GM12801 (cell line): Measurements from ENCODE around the gene SH2D5.

Experiments
- TF ChIP-seq, protein P1 (sequence below): IDR thresholded peaks from one replicate; pipeline ENCODE4 v1.5.1; 2011; ENCODE audit warnings: control low read depth; ENCODE audit not compliant: insufficient read length; ENCODE audit errors: extremely low read depth

The SH2D5 gene

DNA sequence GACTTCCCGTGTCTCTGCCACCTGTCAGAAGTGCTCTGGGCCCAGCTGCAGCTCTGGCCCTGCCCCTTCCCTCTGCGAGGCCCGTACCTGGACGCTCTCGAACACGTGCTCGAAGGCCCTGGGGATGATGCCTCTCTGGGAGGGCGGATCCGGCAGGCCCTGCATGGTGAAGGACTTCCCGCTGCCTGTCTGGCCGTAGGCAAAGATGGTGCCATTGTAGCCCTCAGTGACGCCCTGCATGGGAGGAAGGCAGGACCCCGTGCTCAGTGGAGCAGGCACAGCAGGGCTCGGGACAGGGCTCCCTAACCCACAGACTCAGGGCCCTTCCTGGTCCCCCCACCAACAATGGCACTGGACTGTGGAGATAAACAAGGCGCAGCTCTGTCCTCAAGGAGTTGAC is 17.1 kb downstream of the SH2D5 start:
- TF ChIP-seq, protein P1, sequence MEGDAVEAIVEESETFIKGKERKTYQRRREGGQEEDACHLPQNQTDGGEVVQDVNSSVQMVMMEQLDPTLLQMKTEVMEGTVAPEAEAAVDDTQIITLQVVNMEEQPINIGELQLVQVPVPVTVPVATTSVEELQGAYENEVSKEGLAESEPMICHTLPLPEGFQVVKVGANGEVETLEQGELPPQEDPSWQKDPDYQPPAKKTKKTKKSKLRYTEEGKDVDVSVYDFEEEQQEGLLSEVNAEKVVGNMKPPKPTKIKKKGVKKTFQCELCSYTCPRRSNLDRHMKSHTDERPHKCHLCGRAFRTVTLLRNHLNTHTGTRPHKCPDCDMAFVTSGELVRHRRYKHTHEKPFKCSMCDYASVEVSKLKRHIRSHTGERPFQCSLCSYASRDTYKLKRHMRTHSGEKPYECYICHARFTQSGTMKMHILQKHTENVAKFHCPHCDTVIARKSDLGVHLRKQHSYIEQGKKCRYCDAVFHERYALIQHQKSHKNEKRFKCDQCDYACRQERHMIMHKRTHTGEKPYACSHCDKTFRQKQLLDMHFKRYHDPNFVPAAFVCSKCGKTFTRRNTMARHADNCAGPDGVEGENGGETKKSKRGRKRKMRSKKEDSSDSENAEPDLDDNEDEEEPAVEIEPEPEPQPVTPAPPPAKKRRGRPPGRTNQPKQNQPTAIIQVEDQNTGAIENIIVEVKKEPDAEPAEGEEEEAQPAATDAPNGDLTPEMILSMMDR, result no peak

DNA sequence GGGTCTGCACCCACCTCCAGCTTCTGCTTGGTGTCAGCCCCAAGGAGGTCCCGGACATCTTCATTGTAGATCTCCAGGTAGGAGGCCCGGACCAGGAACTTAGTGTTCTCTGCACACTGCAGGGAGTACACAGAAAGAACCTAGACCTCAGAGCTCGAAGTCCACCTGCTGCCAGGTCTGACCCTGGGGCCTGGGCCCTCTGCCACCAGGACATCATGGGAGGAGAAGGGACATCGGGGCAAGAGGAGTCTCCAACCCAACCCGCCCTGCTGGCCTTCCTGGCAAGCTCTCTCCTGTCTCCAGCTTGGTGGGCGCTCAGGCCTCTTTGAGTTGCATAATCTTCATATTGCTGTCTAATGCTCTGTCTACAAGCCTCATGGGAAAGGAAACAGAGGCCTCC is 19.1 kb downstream of the SH2D5 start:
- TF ChIP-seq, protein P1, result no peak

DNA sequence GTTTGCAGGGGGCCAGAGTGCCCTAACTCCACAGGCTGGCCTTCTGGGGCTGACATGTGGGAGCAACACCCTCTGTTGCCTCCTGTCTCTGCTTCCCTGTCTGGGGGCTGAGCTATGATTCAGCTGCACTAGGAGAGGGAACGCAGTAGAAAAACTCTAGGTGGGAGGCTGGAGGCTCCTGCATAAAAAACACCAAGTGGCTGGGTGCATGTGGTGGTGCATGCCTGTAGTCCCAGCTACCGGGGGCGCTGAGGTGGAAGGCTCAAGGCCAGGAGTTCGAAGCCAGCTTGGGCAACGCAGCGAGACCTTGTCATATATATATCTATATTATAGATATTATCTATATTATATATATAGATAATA is 20.3 kb downstream of the SH2D5 start:
- TF ChIP-seq, protein P1, result no peak

DNA sequence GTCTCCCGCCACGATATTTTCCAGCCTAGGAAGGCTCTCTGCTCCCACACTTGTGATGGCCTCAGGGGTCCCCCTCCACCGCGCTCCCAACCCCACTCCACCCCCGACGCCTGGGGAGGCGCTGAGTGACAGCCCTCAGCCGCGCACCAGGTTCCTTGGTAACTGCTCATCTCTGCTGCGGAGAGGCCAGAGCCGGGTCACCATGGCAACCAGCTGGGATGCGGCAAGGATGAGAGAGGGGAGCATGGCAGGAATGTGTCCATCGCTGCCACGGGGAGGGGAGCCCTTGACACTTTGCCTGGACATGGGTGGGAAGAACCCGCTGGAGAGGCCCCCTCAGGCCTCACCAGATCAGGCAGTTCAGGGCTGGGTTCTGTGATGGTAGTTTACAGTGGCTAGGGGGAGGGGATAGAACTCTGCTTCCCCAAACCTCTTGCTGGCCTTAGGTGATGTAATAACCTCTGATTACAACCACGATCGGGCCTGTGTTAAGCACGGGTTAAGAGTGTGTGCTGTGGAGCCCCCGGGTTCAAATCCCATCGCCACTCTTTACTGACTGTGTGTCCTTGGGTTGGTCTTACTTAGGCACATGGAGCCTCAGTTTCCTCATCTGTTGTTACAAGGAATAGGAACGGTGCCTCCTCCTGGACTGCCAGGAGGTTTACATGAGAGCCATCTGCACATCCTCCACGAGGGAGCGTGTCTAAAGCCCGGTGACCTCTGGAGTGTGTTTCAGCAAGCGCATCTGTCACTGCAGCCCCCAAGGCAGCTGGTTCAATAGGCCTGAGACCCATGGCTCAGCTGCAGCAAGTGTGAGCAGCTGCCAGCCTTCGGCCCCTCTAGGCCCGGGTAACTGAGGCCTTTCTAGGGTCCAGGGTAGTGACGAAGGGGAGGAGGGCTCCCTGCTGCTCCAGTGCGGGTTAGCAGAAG is 21.0 kb downstream of the SH2D5 start:
- TF ChIP-seq, protein P1, result no peak

DNA sequence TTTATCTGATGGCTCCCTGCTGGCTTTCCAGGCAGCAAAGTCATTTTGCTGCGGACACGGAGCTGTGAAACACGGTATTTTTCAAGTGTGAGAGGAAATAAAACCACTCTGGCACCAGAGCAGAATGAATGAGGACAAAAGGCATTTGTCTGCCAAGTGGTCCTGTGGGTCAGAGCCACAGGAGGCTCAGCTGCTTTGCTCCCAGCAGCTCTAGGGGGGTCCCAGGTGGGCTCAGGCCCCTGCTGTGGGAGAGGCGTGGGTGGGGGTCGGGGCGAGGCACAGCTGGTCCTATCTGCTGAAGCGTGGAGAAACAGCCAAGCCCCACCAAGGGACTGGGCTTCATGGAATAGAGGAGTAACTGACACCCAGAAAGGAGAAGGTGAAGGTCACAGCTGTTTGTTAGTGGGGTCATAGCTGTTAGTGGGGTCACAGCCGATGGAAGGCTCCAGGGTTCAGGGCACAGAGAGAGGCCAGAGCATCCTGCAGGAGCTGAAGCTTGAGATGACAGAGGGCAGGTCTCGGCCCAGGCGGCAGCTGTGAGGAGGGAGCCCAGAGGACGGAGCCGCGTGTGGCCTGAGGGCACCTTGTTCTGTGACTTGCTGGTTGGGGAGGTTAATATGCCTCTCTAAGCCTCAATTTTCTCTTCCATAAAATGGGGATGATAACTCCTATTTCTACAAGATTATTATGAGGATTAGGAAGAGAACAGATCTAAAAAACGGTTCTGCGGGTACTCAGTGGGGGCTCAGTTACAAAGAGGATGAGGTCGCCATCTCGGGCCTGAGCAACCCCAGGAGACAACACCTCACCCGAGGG is 21.8 kb downstream of the SH2D5 start:
- TF ChIP-seq, protein P1, result no peak

DNA sequence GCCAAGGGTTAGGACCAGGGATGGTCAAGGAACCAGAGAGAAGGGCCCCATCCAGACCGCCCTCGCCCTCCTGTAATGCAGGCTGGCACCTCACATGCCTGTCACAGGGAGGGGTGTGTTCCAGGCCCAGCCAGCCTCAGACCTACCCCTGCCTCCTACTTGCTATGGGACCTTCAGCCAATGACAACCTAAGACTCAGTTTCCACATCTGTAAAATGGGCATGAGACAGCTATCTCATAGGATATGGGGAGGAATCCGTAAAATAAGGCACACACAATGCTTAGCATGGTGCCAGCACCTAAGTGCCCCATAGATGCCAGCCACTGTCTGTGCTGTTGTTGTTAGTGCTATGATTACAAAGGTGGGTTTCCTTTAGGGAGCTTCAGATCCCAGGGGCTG is 22.6 kb downstream of the SH2D5 start:
- TF ChIP-seq, protein P1, result no peak

DNA sequence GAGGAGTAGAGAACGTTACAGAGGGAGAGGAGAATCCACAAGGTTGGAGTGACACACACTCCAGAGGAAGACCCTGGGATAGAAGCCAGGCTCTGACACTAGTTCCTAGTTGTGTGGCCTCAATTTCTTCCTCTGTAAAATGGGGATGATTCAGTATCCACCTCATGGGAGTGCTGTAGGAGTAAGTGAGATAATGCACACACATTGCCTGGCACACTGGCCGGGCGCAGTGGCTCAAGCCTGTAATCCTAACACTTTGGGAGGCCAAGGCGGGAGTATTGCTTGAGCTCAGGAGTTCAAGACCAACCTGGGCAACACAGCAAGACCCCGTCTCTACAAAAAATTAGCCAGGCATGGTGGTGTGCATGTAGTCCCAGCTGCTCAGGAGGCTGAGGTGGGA is 23.6 kb downstream of the SH2D5 start:
- TF ChIP-seq, protein P1, result no peak
